ENCODE results near the gene FAM53B. TPM values are rescaled to one million over a fixed set of nuclear protein-coding genes. Genes with fewer than 3 reads are reported as not detected.

The FAM53B gene
- total RNA-seq, 2 experiments from 2014 or later = 15.1 to 18.0 TPM

DNA sequence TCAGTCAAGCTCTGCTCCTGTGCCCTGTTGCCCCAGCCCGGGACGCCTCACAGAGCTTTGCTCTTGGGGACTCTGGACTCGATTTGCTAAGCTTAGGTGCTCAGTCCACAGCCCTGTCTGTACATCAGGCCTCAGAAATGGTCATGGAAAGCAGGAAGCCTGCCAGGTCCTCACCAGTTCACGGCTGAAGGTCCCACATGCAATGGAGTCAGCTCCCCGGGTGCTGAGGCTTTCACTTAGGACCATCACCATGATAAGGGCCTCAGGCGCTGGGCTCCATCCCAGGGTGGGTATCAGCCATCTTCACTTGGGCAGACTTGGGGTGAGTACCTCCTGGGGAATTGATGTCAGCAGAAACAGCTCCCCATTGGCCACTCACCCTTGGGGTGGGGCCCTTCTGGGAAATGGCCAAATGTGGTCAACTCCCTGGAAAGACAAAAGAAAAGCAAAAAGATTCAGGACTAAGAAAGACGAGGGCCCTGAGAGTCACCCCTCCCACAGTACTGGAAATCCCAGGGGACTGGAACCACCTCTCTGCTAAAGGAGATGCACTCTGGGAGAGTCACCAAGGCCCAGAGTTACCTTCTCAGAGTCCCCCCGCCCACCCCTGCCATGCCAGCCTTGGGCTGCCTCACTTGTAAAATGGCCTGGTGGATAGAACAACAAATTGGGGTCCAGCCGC lies 37.6 kb downstream of the FAM53B start:
- ChIA-PET POLR2A (interaction anchor here (0.6 to 5.6 kb wide), 7 partner anchors 8 to 34 kb away, joined by 3 to 27 read pairs (median 3); no protein-coding TSS in a partner anchor), CTCF (interaction anchor here (1.4 to 4.7 kb wide), 6 partner anchors 11 to 58 kb away, joined by 4 to 44 read pairs (median 8); no protein-coding TSS in a partner anchor)
- peaks cover 19% of the 10 kb centered on the region for H3K36me3 Mint-ChIP-seq (ENCODE audit: low read depth)
- intact Hi-C loops (cut with micrococcal nuclease) = no loop called here
- TF ChIP-seq, protein P1, sequence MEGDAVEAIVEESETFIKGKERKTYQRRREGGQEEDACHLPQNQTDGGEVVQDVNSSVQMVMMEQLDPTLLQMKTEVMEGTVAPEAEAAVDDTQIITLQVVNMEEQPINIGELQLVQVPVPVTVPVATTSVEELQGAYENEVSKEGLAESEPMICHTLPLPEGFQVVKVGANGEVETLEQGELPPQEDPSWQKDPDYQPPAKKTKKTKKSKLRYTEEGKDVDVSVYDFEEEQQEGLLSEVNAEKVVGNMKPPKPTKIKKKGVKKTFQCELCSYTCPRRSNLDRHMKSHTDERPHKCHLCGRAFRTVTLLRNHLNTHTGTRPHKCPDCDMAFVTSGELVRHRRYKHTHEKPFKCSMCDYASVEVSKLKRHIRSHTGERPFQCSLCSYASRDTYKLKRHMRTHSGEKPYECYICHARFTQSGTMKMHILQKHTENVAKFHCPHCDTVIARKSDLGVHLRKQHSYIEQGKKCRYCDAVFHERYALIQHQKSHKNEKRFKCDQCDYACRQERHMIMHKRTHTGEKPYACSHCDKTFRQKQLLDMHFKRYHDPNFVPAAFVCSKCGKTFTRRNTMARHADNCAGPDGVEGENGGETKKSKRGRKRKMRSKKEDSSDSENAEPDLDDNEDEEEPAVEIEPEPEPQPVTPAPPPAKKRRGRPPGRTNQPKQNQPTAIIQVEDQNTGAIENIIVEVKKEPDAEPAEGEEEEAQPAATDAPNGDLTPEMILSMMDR (IDR thresholded peaks at IDR 0.05) = no peak
- H3K9me3 Mint-ChIP-seq = no peaks in the 10 kb centered on the region
- DNase-seq (no peak), ATAC-seq (no peak)
- no peaks in the 10 kb centered on the region for H3K27me3 Mint-ChIP-seq
- H3K4me3 Mint-ChIP-seq = no peak overlapping the region
- peaks cover 84% of the 10 kb centered on the region for H3K4me1 Mint-ChIP-seq (ENCODE audit: low read depth)
- peak overlapping the region; percentile 66 for H3K27ac Mint-ChIP-seq

DNA sequence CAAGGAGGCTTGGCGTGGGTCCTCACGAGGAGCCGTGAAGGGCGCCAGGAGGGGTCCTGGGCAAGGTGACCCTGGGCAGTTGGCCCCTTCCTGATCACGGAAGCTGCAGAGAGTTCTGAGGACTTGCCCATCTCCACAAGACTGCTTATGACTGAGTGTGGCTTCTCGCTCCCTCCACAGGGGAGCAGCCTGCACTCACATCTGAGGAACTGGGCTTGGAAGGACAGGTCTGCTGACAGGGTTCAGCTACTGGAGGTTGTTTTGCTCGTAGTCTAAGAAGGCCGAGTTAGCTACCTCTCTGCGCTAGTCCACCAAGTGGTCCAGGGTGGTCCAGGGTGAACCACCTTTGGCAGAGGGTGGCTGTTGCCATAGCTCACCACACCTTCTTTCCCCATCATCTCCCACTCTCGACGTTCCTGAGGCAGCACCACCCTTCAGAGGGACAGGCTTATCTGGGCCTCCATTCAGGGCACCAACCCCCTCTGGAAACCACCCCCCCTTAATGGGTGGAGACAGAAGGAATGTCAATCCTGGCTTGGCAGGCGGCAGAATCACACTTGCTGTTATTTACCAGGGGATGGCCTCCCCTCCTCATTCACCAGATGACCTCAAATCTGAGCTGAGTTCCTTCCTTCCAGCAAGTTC lies 38.2 kb downstream of the FAM53B start:
- Mint-ChIP-seq H3K4me3 (no peak overlapping the region), H3K9me3 (no peaks in the 10 kb centered on the region), H3K4me1 (ENCODE audit: low read depth) (peaks cover 86% of the 10 kb centered on the region), H3K27me3 (no peaks in the 10 kb centered on the region), H3K36me3 (ENCODE audit: low read depth) (peaks cover 19% of the 10 kb centered on the region), H3K27ac (peak overlapping the region; percentile 74)
- DNase-seq (no peak), ATAC-seq (no peak)
- intact Hi-C loops (cut with micrococcal nuclease) = no loop called here
- ChIA-PET CTCF (interaction anchor here (0.8 to 4.7 kb wide), 7 partner anchors 12 to 57 kb away, joined by 4 to 44 read pairs (median 7); no protein-coding TSS in a partner anchor), POLR2A (interaction anchor here (0.6 to 5.6 kb wide), 7 partner anchors 8 to 34 kb away, joined by 3 to 27 read pairs (median 13); no protein-coding TSS in a partner anchor)
- TF ChIP-seq, protein P1 (IDR thresholded peaks at IDR 0.05) = no peak

DNA sequence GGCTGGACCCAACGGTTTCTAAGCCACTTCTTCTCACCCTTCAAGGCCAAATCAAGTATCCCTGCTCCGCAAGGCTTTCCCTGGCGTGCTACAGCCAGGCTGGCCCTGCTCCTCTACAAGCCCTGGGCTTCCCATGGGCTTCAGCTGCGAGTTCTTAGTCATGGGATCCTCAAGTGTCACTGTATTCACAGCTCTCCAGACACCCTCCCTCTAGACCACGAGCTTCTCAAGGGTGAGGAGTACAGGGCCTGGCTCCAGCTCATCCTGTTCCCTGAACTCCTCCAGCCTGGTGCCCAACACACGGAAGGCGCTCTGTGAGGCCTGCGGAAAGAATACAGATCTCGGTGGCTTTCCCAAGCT lies 38.8 kb downstream of the FAM53B start:
- DNase-seq (no peak), ATAC-seq (no peak)
- POLR2A ChIA-PET = interaction anchor here (1.1 to 5.6 kb wide), 5 partner anchors 8 to 55 kb away, joined by 4 to 27 read pairs (median 13); no protein-coding TSS in a partner anchor
- CTCF ChIA-PET = interaction anchor here (0.8 to 4.7 kb wide), 6 partner anchors 13 to 57 kb away, joined by 4 to 44 read pairs (median 7); no protein-coding TSS in a partner anchor
- Mint-ChIP-seq H3K4me3 (no peak overlapping the region), H3K36me3 (ENCODE audit: low read depth) (peaks cover 19% of the 10 kb centered on the region), H3K4me1 (ENCODE audit: low read depth) (peaks cover 89% of the 10 kb centered on the region), H3K9me3 (no peaks in the 10 kb centered on the region), H3K27me3 (no peaks in the 10 kb centered on the region), H3K27ac (peak overlapping the region; percentile 74)
- intact Hi-C loops (cut with micrococcal nuclease) = no loop called here
- TF ChIP-seq, protein P1 (IDR thresholded peaks at IDR 0.05) = no peak

DNA sequence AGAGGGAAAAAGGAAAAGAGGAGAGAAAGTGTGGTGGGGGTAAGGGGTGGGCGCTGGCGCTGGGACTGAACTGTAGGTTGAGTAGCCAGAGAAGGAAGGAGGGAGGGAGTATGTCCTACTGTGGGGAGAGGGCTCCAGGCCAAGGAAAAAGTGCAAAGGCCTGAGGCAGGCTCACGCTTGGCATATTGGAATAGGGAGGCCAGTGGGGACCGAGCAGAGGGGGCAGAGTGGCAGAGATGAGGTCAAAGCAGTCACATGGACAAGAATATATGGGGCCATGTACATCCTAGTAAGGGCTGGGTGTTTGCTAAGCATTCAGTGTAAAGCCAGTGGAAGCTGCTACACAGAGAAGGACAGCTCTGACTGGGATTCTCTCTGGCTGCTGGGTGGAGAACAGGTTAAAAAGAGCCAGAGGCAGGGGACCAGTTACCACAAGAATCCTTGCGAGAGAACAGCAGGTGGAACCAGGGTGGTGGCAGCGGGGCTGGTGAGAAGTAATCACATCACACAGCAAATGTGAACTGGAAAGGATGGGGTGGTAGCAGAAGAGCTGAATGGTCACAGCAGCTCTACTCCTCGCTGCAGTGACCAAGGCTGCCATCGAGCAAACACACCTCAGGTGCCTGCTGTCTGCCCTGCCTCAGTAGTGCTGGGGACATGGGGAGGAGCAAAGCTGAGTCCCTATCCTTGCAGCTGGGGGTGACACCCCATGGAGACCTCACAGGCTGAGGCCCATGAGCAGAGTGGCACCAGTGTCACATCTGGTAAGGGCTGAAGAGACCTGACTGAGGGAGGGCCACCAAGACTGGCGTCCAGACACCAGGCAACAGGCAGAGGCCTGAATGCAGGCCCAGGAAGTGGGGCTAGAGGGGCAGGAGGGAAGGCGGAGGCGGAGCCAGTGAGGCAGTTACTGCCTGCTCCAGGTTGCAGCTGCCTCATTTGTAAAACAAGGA lies 39.5 kb downstream of the FAM53B start:
- ChIA-PET CTCF (interaction anchor here (1.4 to 4.7 kb wide), 4 partner anchors 13 to 56 kb away, joined by 4 to 44 read pairs (median 20); no protein-coding TSS in a partner anchor), POLR2A (interaction anchor here (0.7 to 5.6 kb wide), 10 partner anchors 7 to 54 kb away, joined by 3 to 27 read pairs (median 4); no protein-coding TSS in a partner anchor)
- H3K27ac Mint-ChIP-seq = peak overlapping the region; percentile 74
- H3K27me3 Mint-ChIP-seq = no peaks in the 10 kb centered on the region
- peaks cover 19% of the 10 kb centered on the region for H3K36me3 Mint-ChIP-seq (ENCODE audit: low read depth)
- ATAC-seq (peak; percentile 41), DNase-seq (peak; percentile 47)
- TF ChIP-seq, protein P1 (IDR thresholded peaks at IDR 0.05) = no peak
- intact Hi-C loops (cut with micrococcal nuclease) = no loop called here
- no peaks in the 10 kb centered on the region for H3K9me3 Mint-ChIP-seq
- H3K4me1 Mint-ChIP-seq (ENCODE audit: low read depth) = peaks cover 90% of the 10 kb centered on the region
- H3K4me3 Mint-ChIP-seq = no peak overlapping the region
